IMR-90 (cell line): Measurements from ENCODE around the gene MBOAT2. TPM values are rescaled to one million over a fixed set of nuclear protein-coding genes. Genes with fewer than 3 reads are reported as not detected.
A peak's percentile ranks its signal among the peaks of the same experiment; 100 is the strongest.

Experiments
- ATAC-seq: fragments of 200-7000 bp; cut with Tn5 transposase; 2 replicates; pipeline ENCODE4 v1.9.1; 2020; ENCODE audit warnings: low read depth, mild to moderate bottlenecking, moderate library complexity
- BruUV-seq: library from RNA; stranded (reverse); fragments of 400-500 nt; replicated peaks from 2 replicates; lab custom pipeline; 2021; lab: Mats Ljungman, UMichigan
- CTCF ChIA-PET: fragments of 300-600 bp; formaldehyde crosslinking; extraction: SDS; loops from one replicate; lab custom pipeline; 2021; ENCODE audit warnings: antibody characterized with exemption; lab: Yijun Ruan, JAX
- POLR2A ChIA-PET: fragments of 300-600 bp; sonication (Branson Sonifier 250); formaldehyde crosslinking; loops from one replicate; lab custom pipeline; 2022; ENCODE audit warnings: antibody characterized with exemption; ENCODE audit not compliant: unreplicated experiment; lab: Charles Lee
- DNase-seq: peaks from one replicate; pipeline ENCODE4 v3.0.0; 2013
- H2AFZ ChIP-seq: replicated peaks from 2 replicates; pipeline ENCODE3; 2013; ENCODE audit warnings: low read length, mild to moderate bottlenecking; ENCODE audit not compliant: poor library complexity
- H2AK5ac ChIP-seq: 2 replicates; pipeline ENCODE4 v1.6.1; 2013; ENCODE audit warnings: low read depth, low read length, inconsistent platforms
- H2AK9ac ChIP-seq: replicated peaks from 2 replicates; pipeline ENCODE3; 2013; ENCODE audit warnings: mild to moderate bottlenecking, low read depth, low read length, moderate library complexity; ENCODE audit not compliant: poor library complexity
- H2BK120ac ChIP-seq: 2 replicates; pipeline ENCODE4 v1.6.1; 2013; ENCODE audit warnings: low read depth, low read length, inconsistent platforms
- H2BK15ac ChIP-seq: 3 replicates; pipeline ENCODE4 v1.6.1; 2013; ENCODE audit warnings: low read depth, low read length, inconsistent platforms
- H2BK20ac ChIP-seq: 2 replicates; pipeline ENCODE4 v1.6.1; 2013; ENCODE audit warnings: low read depth, mild to moderate bottlenecking, inconsistent platforms, low read length, moderate library complexity
- H2BK5ac ChIP-seq: 2 replicates; pipeline ENCODE4 v1.6.1; 2013; ENCODE audit warnings: mild to moderate bottlenecking, low read depth, low read length, inconsistent platforms; ENCODE audit not compliant: poor library complexity, severe bottlenecking
- H3K14ac ChIP-seq: replicated peaks from 2 replicates; pipeline ENCODE4 v1.6.1; 2013; ENCODE audit warnings: low read depth, low read length, inconsistent platforms
- H3K18ac ChIP-seq: 2 replicates; pipeline ENCODE4 v1.6.1; 2013; ENCODE audit warnings: low read depth, low read length, control low read depth
- H3K23ac ChIP-seq: 2 replicates; pipeline ENCODE4 v1.6.1; 2013; ENCODE audit warnings: low read depth, low read length, inconsistent platforms
- H3K27ac ChIP-seq: 2 replicates; pipeline ENCODE4 v1.5.1; 2013; ENCODE audit warnings: mild to moderate bottlenecking, control low read depth, low read length; ENCODE audit not compliant: insufficient read depth
- H3K27me3 ChIP-seq: 2 replicates; pipeline ENCODE4 v1.6.1; 2013; ENCODE audit warnings: low read length; ENCODE audit not compliant: control insufficient read depth, insufficient read depth
- H3K36me3 ChIP-seq: 2 replicates; pipeline ENCODE4 v1.6.1; 2013; ENCODE audit warnings: low read length, mixed read lengths; ENCODE audit not compliant: control insufficient read depth, insufficient read depth
- H3K4ac ChIP-seq: 2 replicates; pipeline ENCODE4 v1.6.1; 2013; ENCODE audit warnings: low read depth, low read length, inconsistent platforms
- H3K4me1 ChIP-seq: 2 replicates; pipeline ENCODE4 v1.6.1; 2013; ENCODE audit warnings: low read length, mixed read lengths; ENCODE audit not compliant: control insufficient read depth, insufficient read depth
- H3K4me2 ChIP-seq: 2 replicates; pipeline ENCODE4 v1.6.1; 2013; ENCODE audit warnings: low read depth, mild to moderate bottlenecking, control low read depth, low read length, moderate library complexity
- H3K4me3 ChIP-seq: 2 replicates; pipeline ENCODE4 v1.5.1; 2013; ENCODE audit warnings: low read depth, mild to moderate bottlenecking, control low read depth, low read length, moderate library complexity; ENCODE audit not compliant: insufficient read depth
- H3K56ac ChIP-seq: 2 replicates; pipeline ENCODE4 v1.6.1; 2013; ENCODE audit warnings: low read length, inconsistent platforms; ENCODE audit not compliant: insufficient read depth; ENCODE audit errors: extremely low read depth
- H3K79me1 ChIP-seq, 2 experiments: 2 replicates each; pipeline ENCODE4 v1.6.1; 2013; ENCODE audit warnings: low read length in 2 of 2, inconsistent platforms in 1 of 2, low read depth in 1 of 2
- H3K9ac ChIP-seq: 2 replicates; pipeline ENCODE4 v1.6.1; 2013; ENCODE audit warnings: low read depth, low read length, control low read depth
- H3K9me1 ChIP-seq: 2 replicates; pipeline ENCODE4 v1.6.1; 2013; ENCODE audit warnings: low read length, inconsistent platforms; ENCODE audit not compliant: insufficient read depth
- H3K9me3 ChIP-seq: 2 replicates; pipeline ENCODE4 v1.6.1; 2013; ENCODE audit warnings: low read length; ENCODE audit not compliant: control insufficient read depth, insufficient read depth
- H4K20me1 ChIP-seq: 2 replicates; pipeline ENCODE4 v1.6.1; 2013; ENCODE audit warnings: low read length, inconsistent platforms; ENCODE audit not compliant: insufficient read depth
- H4K5ac ChIP-seq: 2 replicates; pipeline ENCODE4 v1.6.1; 2013; ENCODE audit warnings: mild to moderate bottlenecking, low read depth, low read length, control low read depth
- H4K8ac ChIP-seq, 2 experiments: 2 replicates each; pipeline ENCODE4 v1.6.1; 2013; ENCODE audit warnings: low read depth in 2 of 2, low read length in 2 of 2, control low read depth in 1 of 2, inconsistent platforms in 1 of 2
- H4K91ac ChIP-seq: 2 replicates; pipeline ENCODE4 v1.6.1; 2013; ENCODE audit warnings: low read depth, low read length, inconsistent platforms; ENCODE audit not compliant: insufficient read depth
- ELK1 ChIP-seq: fragments of 150-350 bp; IDR thresholded peaks from 2 replicates; pipeline ENCODE4 v1.6.1; 2016; ENCODE audit warnings: low read depth, mild to moderate bottlenecking, low read length, moderate library complexity, borderline replicate concordance
- MAFK ChIP-seq: IDR thresholded peaks from 2 replicates; pipeline ENCODE4 v1.6.1; 2012; ENCODE audit warnings: low read depth, low read length, improper control_type of control experiment
- RAD21 ChIP-seq: IDR thresholded peaks from 2 replicates; pipeline ENCODE4 v1.6.1; 2012; ENCODE audit warnings: low read length, improper control_type of control experiment
- WGBS, 2 experiments: methylation state at CpG; one replicate each; pipeline versions ENCODE4 v1.1.5 to v1.1.7; 2013; ENCODE audit warnings: missing lambda C conversion rate in 2 of 2; ENCODE audit not compliant: insufficient read length in 1 of 2; ENCODE audit errors: extremely low coverage in 2 of 2; 5-methylcytosine and 5-hydroxymethylcytosine counted together
- dilution Hi-C: fragments of 300-500 bp; cut with HindIII; formaldehyde crosslinking; loops from one replicate; pipeline ENCODE4 v1.14.3; 2018; ENCODE audit warnings: low sequenced_read_pairs; ENCODE audit not compliant: unreplicated experiment
- in situ Hi-C: fragments of 300-500 bp; cut with MboI; formaldehyde crosslinking; loops from 3 replicates; pipeline ENCODE4 v1.14.3; 2019; ENCODE audit warnings: low sequenced_read_pairs, inconsistent platforms, mixed read lengths
- intact Hi-C: fragments of 100-400 bp; cut with micrococcal nuclease; formaldehyde crosslinking; loops from 2 replicates; pipeline ENCODE4 v1.10.0; 2022
- polyA plus RNA-seq, 3 experiments: library from polyadenylated mRNA; depleted of rRNA; stranded (reverse); fragments of >200 nt; gene quantifications; 2 replicates each; pipeline ENCODE4 v1.2.3, GENCODE V29; 2012; ENCODE audit warnings: low replicate concordance in 1 of 3
- total RNA-seq: library from RNA; depleted of rRNA; stranded (reverse); fragments of >200 nt; gene quantifications from 2 replicates; pipeline ENCODE4 v1.2.3, GENCODE V29; 2012

The MBOAT2 gene
- total and polyA plus RNA-seq, 2 of the 4 experiments (the other 2 are of a cell fraction): 33.9 to 102 TPM

DNA sequence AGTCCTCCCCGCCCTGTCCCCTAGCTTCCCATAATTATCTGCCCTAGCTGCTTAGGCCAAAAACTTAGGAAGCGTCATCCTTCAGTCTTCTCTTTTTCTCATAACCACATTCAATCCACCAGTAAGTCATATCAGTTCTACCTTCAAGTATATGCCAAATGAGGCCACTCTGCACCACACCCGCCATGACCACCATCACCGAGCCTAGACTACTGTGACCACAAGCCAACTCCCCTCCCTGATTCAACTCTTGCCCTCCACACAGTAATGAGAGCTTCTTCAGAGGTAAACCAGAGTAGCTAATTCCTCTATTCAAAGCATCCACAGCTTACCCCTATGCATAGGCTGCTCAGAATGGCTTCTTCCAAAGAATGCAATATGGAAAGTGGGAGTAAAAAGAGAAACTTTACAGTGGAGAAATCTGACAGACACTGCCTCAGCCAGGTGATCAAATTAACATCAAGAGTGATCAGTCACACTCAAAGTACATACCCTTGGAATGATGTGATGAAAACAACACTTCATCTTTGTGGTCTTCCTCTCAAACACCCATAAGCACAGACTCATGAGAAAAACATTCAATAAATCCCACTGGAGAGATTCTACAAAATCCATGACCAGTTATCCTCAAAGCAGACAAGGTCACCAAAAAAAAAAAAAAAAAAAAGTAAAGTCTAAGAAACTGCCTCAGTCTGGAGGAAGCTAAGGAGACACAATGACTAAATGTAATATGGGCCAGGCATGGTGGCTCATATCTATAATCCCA, 17.7 kb downstream of the MBOAT2 start:
- no peak for ATAC-seq
- TF ChIP-seq MAFK (no peak), ELK1 (no peak), RAD21 (no peak)

More for the DNA sequence above, 17.7 kb downstream of the MBOAT2 start:
- intact Hi-C loops (no loop called here), in situ Hi-C loops (no loop called here), dilution Hi-C loops (no loop called here)
- ChIA-PET POLR2A (interaction anchor here (0.6 kb wide), 1 partner anchor 1306 kb away, joined by 6 read pairs; no protein-coding TSS in a partner anchor), CTCF (interaction anchor here (0.7 kb wide), 1 partner anchor 22 kb away, joined by 3 read pairs; no protein-coding TSS in a partner anchor)
- Histone ChIP-seq H3K4me1 (peaks cover 15% of the 10 kb centered on the region), H3K9ac (no peak overlapping the region), H3K4me2 (peak overlapping the region; percentile 24; the same call in 1 of the 2 replicates), H2AK9ac (no peak overlapping the region), H3K4ac (peak overlapping the region; percentile 63), H3K27ac (no peak overlapping the region), H3K36me3 (no peaks in the 10 kb centered on the region), H2AFZ (no peak overlapping the region), H3K18ac (no peak overlapping the region), H3K56ac (no peak overlapping the region), H3K14ac (peak overlapping the region; percentile 56), H3K23ac (peak overlapping the region; percentile 44; the same call in 1 of the 2 replicates), H3K79me1 (peaks cover 43 to 68% of the 10 kb centered on the region in 2 experiments), H3K27me3 (no peaks in the 10 kb centered on the region), H4K91ac (peak overlapping the region; percentile 27; the same call in 1 of the 2 replicates), H2AK5ac (peak overlapping the region; percentile 57; the same call in 1 of the 2 replicates), H2BK15ac (0 out of 3 replicates have a peak overlapping the region, but pooled peaks have one; percentile 50), H2BK20ac (peak overlapping the region; percentile 13; the same call in 1 of the 2 replicates), H3K9me3 (no peaks in the 10 kb centered on the region), H2BK120ac (peak overlapping the region; percentile 74; the same call in 1 of the 2 replicates), H4K8ac (peak overlapping the region in 1 of 2 experiments; percentile 57; a peak in 1 of 4 replicates), H3K4me3 (no peak overlapping the region), H4K5ac (no peak overlapping the region), H2BK5ac (peak overlapping the region; percentile 47), H3K9me1 (peaks cover 4% of the 10 kb centered on the region), H4K20me1 (no peaks in the 10 kb centered on the region; the same call in 1 of the 2 replicates)
- BruUV-seq: no TSS peak
- DNase-seq: peak; percentile 41
- 83% methylated on average over 2 of the region's 4 CpGs; no CpG with 5 or more reads in 1 of the 2 experiments for WGBS, 2 experiments
